Measurements from ENCODE around the gene STX16. TPM values are rescaled to one million over a fixed set of nuclear protein-coding genes. Genes with fewer than 3 reads are reported as not detected.

Gene STX16
- total RNA-seq, 4 donors from 2014 or later = 53.2 to 112 (median 65.8) TPM

DNA sequence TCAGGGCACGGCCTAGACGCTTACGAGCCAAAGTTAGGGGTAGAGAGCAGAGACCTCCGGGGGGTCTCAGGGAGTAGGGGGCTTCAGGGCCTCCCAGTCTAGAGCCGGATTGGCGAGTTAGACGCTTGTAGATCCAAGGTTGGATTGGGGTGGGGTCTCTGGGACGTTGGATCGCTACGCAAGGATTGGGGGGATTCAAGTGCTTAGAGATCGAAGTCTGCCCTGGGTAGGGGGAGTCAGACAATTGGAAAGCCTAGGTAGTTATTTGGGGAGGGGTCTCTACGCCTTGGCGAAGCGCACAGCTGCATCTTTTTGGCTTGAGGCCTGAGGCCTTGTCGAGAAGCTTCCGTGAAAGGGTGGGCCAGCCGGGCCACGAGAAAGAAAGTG is 469 bp downstream of the STX16 start:
- no peak for TF ChIP-seq CTCF (IDR thresholded peaks at IDR 0.05; ENCODE audit: low read depth)

- TF ChIP-seq CTCF (IDR thresholded peaks at IDR 0.05; ENCODE audit: low read depth) = no peak
These were observed 993 bp downstream of the STX16 start for GRCh38 chr20:58651946-58652605.

GRCh38 chr20:58652606-58653294 is 1.7 kb downstream of the STX16 start:
- TF ChIP-seq CTCF (IDR thresholded peaks at IDR 0.05; ENCODE audit: low read depth) = no peak

GRCh38 chr20:58654337-58654736 is 3.3 kb downstream of the STX16 start:
- TF ChIP-seq CTCF (IDR thresholded peaks at IDR 0.05; ENCODE audit: low read depth) = no peak

GRCh38 chr20:58655328-58656107 is 4.4 kb downstream of the STX16 start:
- TF ChIP-seq CTCF (IDR thresholded peaks at IDR 0.05; ENCODE audit: low read depth) = no peak

GRCh38 chr20:58656831-58657230 is 5.7 kb downstream of the STX16 start:
- no peak for TF ChIP-seq CTCF (IDR thresholded peaks at IDR 0.05; ENCODE audit: low read depth)

GRCh38 chr20:58657262-58657661 is 6.2 kb downstream of the STX16 start:
- no peak for TF ChIP-seq CTCF (IDR thresholded peaks at IDR 0.05; ENCODE audit: low read depth)

All from subcutaneous adipose tissue (tissue), 4 donors.